ENCODE measurements around the gene SOWAHC. TPM values are rescaled to one million over a fixed set of nuclear protein-coding genes. Genes with fewer than 3 reads are reported as not detected.

The SOWAHC gene
- total and polyA plus RNA-seq, 2 of the 13 experiments (the other 11 are each of a cell fraction or from before 2014, with no cell fraction given) = 21.2 to 22.5 TPM

GRCh38 chr2:109646961-109647360 is 32.8 kb downstream of the SOWAHC start (continued):
- TF ChIP-seq ZNF142 (CRISPR knock-in tag; IDR thresholded peaks at IDR 0.05) (no peak), ZMYM4 (CRISPR knock-in tag; IDR thresholded peaks at IDR 0.05) (no peak), ZNF362 (CRISPR knock-in tag; IDR thresholded peaks at IDR 0.05; ENCODE audit: borderline replicate concordance) (peak; percentile 37; the same call in 1 of the 2 replicates), SIN3B (IDR thresholded peaks at IDR 0.05; ENCODE audit: low read length) (no peak), ZNF382 (CRISPR knock-in tag; IDR thresholded peaks at IDR 0.05; ENCODE audit: borderline replicate concordance) (no peak), POLR2A (IDR thresholded peaks at IDR 0.05; ENCODE audit: insufficient read depth in 1 of 2, low read depth in 2 of 2, low read length in 2 of 2) (no peak)

GRCh38 chr2:109647636-109648035 is 33.5 kb downstream of the SOWAHC start:
- Histone ChIP-seq H3K9ac (ENCODE audit: insufficient read depth, low read depth, low read length) (no peak overlapping the region), H3K36me3 (replicated peaks in 1 of 2; ENCODE audit: control insufficient read depth in 1 of 2, insufficient read depth in 2 of 2, low read length in 2 of 2) (no peaks in the 10 kb centered on the region), H3K9me3 (ENCODE audit: low read length) (no peaks in the 10 kb centered on the region), H3K4me2 (ENCODE audit: low read depth, low read length) (peak overlapping the region; percentile 29; the same call in 1 of the 2 replicates), H2AFZ (ENCODE audit: low read length) (peak overlapping the region; percentile 50), H3K4me1 (ENCODE audit: insufficient read depth, low read length) (peaks cover 81% of the 10 kb centered on the region), H3K27me3 (ENCODE audit: control insufficient read depth in 1 of 2, insufficient read depth in 2 of 2, low read length in 2 of 2) (no peaks in the 10 kb centered on the region), H3K27ac (ENCODE audit: extremely low read length, insufficient read depth, low read length) (peak overlapping the region; percentile 18), H4K20me1 (ENCODE audit: insufficient read depth, low read length) (no peaks in the 10 kb centered on the region), H3K4me3 (replicated peaks in 1 of 3; ENCODE audit: insufficient read depth in 1 of 3, low read depth in 2 of 3, low read length in 3 of 3) (no peak overlapping the region), H3K79me2 (ENCODE audit: insufficient read depth, low read length) (no peaks in the 10 kb centered on the region)
- no peak for FAIRE-seq
- WGBS (ENCODE audit: low lambda C conversion rate) = 99% methylated on average over 7 of the region's 7 CpGs
- in situ Hi-C loops (cut with HindIII; ENCODE audit: extremely low pct_ligation_motif_present, low pct_unique_long_range_greater_than_20kb) = no loop called here
- BruUV-seq (replicated peaks) = no TSS peak
- no peak for DNase-seq (ENCODE audit: low spot score)
- intact Hi-C loops (cut with micrococcal nuclease; ENCODE audit: unreplicated experiment) = no loop called here
- CTCF ChIA-PET (ENCODE audit: low intra/inter-chr PET ratio, low total read pairs) = no interaction called here
- no peak for ATAC-seq
- POLR2A ChIA-PET = interaction anchor here (1.0 to 2.6 kb wide), 4 partner anchors 15 to 43 kb away, joined by 3 to 11 read pairs (median 4); partner anchors contain the start of genes SEPTIN10 and SOWAHC
- 0 out of 2 replicates have a peak, but pooled peaks have one; percentile 38 for TF ChIP-seq YEATS4 (CRISPR knock-in tag; IDR thresholded peaks at IDR 0.05; ENCODE audit: borderline replicate concordance)
- TF ChIP-seq NCOR1 (IDR thresholded peaks at IDR 0.05; ENCODE audit: borderline replicate concordance, low read length) = no peak
- TF ChIP-seq CENPX (CRISPR knock-in tag; IDR thresholded peaks at IDR 0.05) = no peak
- TF ChIP-seq NFE2L1 (CRISPR knock-in tag; IDR thresholded peaks at IDR 0.05; ENCODE audit: borderline replicate concordance) = no peak
- no peak for TF ChIP-seq ZSCAN30 (CRISPR knock-in tag; IDR thresholded peaks at IDR 0.05)
- TF ChIP-seq SMAD9 (CRISPR knock-in tag; IDR thresholded peaks at IDR 0.05) = no peak
- TF ChIP-seq ELF1 (CRISPR knock-in tag; IDR thresholded peaks at IDR 0.05) = no peak
- no peak for TF ChIP-seq ZBTB8A (CRISPR knock-in tag; IDR thresholded peaks at IDR 0.05; ENCODE audit: borderline replicate concordance, low read depth)
- TF ChIP-seq ZNF770 (CRISPR knock-in tag; IDR thresholded peaks at IDR 0.05) = no peak
- 0 out of 2 replicates have a peak, but pooled peaks have one; percentile 34 for TF ChIP-seq KDM5B (CRISPR knock-in tag; IDR thresholded peaks at IDR 0.05; ENCODE audit: borderline replicate concordance)
